NCI-H146 (cell line): ENCODE results near the gene ZNF836.
A peak's percentile ranks its signal among the peaks of the same experiment; 100 is the strongest.

Experiments
- DNase-seq: peaks from one replicate; lab custom pipeline; 2025; lab: John Stamatoyannopoulos, UW

ZNF836 gene

GRCh38 chr19:52188822-52189734 lies 17.7 kb upstream of the ZNF836 start:
- no peak for DNase-seq

DNA sequence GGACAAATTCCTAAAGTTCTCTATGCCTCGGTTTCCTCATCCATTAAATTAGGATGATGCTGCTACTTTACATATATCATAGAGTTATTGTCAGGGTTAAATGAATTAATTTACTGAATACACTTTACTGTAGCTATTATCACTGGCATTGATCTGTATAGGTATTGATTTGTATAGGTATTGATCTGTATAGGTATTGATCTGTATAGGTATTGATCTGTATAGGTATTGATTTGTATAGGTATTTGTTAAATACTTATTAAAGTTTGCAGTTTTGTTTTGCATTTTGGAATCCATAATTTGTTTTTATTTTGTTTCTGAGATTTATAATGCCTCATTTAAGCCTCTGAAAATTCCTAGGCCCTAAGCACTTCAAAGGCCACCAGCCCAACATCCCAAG lies 16.0 kb upstream of the ZNF836 start:
- DNase-seq = no peak

DNA sequence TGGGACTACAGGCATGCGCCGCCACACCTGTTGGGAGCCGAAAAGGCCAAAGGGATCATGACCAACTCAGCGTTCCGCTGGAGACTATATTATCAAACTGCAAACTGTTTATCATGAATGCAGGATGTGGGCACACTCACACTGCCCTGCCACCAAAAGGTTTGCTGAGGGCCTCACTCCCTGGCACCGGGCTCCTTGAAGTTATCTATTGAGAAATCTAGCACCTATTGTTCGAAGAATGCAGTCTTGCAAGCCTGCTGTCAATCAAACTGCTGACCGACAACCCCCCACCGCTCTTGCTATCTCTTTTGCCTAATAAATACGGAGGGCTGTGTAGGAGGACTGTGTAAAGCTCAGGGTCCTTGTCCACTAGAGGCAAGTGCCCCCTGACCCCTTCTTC lies 5.2 kb upstream of the ZNF836 start:
- no peak for DNase-seq

DNA sequence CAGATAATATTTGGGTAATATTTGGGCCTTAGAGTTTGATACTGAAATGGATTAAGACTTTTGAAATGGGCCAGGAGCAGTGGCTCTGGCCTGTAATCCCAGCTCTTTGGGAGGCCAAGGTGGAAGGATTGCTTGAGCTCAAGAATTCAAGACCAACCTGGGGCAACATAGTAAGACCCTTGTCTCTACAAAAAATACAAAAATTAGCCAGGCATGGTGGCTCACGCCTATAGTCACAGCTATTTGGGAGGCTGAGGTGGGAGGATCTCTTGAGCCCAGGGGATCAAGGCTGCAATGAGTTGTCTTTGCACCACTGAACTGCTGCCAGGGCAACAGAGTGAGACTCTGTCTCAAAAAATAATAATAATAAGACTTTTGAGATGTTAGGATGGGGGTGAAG lies 926 bp upstream of the ZNF836 start:
- no peak for DNase-seq

DNA sequence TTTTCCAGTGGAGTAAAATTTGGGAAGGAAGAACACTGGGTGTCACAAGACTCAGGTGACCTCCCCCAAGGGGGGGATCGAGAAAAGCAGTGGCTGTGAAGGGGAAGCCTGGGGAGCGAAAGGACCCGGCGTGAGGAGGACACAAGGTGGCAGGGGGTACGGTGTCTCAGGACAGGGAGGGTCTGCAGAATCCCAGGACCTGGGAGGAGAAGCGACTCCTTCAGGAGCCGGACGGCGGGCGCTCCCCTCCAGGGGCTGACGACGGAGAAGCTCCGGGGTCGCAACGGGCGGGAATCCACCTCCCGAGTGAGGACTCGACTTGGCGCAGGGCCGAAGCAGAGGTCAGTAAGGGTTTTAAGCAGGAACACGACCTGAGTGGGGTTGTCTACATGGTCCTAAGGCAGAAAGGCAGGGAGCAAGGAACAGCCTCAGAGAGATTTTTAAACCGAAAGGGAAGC lies 529 bp downstream of the ZNF836 start:
- DNase-seq = peak; percentile 58

DNA sequence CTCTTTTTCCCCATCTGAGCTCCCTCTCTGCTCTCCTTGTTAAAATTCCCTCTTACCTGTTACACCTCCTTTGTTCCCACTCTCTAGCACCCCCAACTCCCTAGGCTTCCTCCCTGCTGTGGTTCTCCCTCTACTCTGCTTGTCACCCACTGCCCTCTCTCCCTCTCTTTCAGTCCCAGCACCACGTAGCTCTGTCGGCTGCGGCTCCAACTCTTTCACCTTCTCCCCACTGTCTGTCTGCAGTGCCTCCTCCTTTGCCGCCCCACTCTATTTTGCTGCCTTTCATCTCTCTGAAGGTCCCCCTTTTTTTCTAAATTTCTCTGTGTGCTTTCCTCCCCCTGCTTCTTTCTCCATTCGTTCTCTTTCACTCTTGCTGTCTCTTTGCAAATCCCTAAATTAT lies 1.1 kb downstream of the ZNF836 start:
- no peak for DNase-seq

DNA sequence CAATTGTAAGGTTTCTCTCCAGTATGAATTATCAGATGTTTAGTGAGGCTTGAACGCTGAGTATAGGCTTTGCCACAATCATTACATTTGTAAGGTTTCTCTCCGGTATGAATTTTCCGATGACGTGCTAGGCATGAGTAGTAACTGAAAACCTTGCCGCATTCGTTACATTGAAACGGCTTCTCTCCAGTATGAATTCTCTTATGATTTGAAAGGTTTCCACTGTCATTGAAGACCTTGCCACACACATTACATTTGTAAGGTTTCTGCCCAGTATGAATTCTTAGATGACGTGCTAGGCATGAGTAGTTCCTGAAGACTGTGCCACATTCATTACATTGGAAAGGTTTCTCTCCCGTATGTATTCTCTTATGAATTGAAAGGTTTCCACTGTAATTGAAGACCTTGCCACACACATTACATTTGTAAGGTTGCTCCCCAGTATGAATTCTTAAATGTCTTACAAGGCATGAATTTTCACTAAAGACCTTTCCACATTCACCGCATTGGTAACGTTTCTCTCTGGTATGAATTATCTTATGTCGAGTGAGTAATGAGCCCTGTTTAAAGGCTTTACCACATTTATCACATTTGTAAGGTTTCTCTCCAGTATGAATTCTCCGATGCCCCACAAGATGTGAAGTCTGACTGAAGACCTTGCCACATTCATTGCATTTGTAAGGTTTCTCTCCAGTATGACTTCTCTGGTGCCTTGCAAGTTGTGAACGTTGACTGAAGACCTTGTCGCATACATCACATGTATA lies 15.6 kb downstream of the ZNF836 start:
- no peak for DNase-seq

- no peak for DNase-seq
These were observed 23.2 kb downstream of the ZNF836 start for GRCh38 chr19:52148256-52148655.

DNA sequence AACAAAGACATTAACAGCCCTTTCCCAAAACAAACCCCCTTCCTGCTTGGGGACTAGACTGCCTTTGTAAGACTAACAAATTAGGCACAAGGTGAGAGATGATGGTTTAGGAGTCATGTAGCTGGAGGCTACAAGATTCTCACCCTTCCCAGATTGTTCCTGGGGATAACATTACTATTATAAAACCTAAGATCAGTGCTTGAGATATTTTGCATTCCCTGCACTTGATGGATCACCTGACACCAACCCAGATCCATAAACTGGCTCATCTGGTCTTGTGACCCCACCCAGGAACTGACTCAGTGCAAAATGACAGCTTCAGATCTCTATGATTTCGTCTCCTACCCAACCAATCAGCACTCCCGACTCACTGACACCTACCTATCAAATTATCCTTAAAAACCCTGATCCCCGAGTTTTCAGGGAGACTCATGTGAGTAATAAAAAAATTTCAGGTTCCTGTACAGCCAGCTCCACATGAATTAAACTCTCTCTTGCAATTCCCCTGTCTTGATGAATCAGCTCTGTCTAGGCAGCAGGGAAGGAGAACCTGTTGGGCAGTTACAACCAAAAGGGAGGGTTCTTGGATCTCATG lies 29.3 kb downstream of the ZNF836 start:
- no peak for DNase-seq

GRCh38 chr19:52141203-52141602 lies 30.2 kb downstream of the ZNF836 start:
- DNase-seq = no peak

GRCh38 chr19:52140032-52140710 lies 31.2 kb downstream of the ZNF836 start:
- peak; percentile 60 for DNase-seq

GRCh38 chr19:52139252-52140031 lies 32.0 kb downstream of the ZNF836 start, which contains the start of gene ZNF616:
Gene ZNF616 (minus strand): TSS chr19:52139938. CDS start chr19:52130512, 9,426 bp downstream.
- DNase-seq = peak; percentile 97

DNA sequence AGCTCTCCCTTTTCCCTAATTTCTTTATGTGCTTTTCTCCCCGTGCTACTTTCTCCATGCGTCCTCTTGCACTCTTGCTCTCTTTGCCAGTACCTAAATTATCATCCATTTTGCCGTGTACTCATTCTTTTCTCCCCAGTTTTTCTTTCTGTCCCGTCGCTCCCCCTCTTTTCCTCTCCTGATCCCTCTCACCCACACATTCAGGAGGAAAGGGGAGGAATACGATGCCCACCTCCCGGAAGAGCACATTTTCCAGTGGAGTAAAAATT lies 32.5 kb downstream of the ZNF836 start:
- no peak for DNase-seq

DNA sequence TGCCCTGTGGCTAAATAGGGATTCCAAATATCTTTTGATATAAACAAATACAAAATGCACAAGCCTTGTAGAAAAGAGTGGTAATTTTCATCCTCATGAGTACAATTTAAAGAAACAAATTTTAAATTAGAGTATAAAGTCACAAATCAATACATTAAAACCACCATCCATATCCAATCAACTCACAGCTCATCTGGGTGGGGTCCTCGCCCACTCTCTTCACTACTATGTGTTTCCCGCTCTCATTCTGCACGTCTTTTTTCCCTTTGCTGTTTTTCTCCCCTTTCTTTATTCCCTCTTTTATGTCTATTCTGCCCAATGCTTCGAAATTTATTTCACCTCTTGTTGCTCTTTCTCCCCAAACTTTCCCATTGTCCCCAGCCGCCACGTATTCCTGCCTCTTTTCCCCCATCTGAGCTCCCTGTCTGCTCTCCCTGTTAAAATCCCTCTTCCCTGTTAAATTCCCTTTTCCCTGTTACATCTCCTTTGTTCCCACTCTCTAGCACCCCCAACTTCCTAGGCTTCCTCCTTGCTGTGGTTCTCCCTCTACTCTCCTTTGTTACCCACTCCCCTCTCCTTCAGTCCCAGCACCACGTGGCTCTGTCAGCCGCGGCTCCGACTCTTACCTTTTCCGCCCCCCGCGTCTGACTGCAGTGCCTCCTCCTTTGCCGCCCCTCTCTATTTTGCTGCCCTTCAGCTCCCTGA lies 33.0 kb downstream of the ZNF836 start:
- DNase-seq = peak; percentile 81

- DNase-seq = no peak
These were observed 51.1 kb downstream of the ZNF836 start for GRCh38 chr19:52120286-52120685.

DNA sequence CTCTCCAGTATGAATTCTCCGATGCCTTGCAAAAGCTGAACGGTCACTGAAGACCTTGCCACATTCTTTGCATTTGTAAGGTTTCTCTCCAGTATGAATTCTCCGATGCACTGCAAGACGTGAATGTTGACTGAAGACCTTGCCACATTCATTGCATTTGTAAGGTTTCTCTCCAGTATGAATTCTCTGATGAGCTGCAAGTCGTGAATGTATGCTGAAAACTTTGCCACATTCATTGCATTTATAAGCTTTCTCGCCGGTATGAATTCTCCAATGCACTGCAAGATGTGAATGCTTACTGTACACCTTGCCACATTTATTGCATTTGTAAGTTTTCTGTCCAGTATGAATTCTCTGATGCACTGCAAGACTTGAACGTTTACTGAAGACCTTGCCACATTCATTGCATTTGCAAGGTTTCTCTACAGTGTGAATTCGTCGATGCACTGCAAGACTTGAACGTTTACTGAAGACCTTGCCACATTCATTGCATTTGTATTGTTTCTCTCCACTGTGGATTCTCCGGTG lies 55.8 kb downstream of the ZNF836 start:
- DNase-seq = no peak

GRCh38 chr19:52114691-52115090 lies 56.7 kb downstream of the ZNF836 start:
- DNase-seq = no peak

- no peak for DNase-seq
These were observed 58.8 kb downstream of the ZNF836 start for GRCh38 chr19:52112624-52113023.

GRCh38 chr19:52110780-52111179 lies 60.6 kb downstream of the ZNF836 start:
- DNase-seq = no peak
